HG02571 (cell line): Measurements from ENCODE around the gene DUSP6.

ENCODE experiments used
- ATAC-seq: cut with Tn5 transposase; IDR thresholded peaks from one replicate; pipeline ENCODE4 v1.9.1; 2021; ENCODE audit warnings: mild to moderate bottlenecking, moderate library complexity; ENCODE audit not compliant: unreplicated experiment

The DUSP6 gene

GRCh38 chr12:89376202-89376529, 23.9 kb upstream of the DUSP6 start:
- ATAC-seq, result no peak

GRCh38 chr12:89373763-89374572, 21.7 kb upstream of the DUSP6 start:
- ATAC-seq, result no peak

- ATAC-seq, result no peak
Measured at GRCh38 chr12:89372584-89373370, 20.5 kb upstream of the DUSP6 start.

- ATAC-seq, result no peak
Measured at GRCh38 chr12:89370850-89371249, 18.5 kb upstream of the DUSP6 start.

- ATAC-seq, result no peak
Measured at GRCh38 chr12:89370421-89370831, 18.1 kb upstream of the DUSP6 start.

- no peak for ATAC-seq
Measured at GRCh38 chr12:89369166-89369565, 16.9 kb upstream of the DUSP6 start.

GRCh38 chr12:89368391-89368790, 16.1 kb upstream of the DUSP6 start:
- no peak for ATAC-seq

- ATAC-seq, result no peak
Measured at GRCh38 chr12:89366676-89367364, 14.5 kb upstream of the DUSP6 start.

- no peak for ATAC-seq
Measured at GRCh38 chr12:89364631-89365030, 12.3 kb upstream of the DUSP6 start.

GRCh38 chr12:89364058-89364457, 11.8 kb upstream of the DUSP6 start:
- ATAC-seq, result no peak

- no peak for ATAC-seq
Measured at GRCh38 chr12:89363582-89363981, 11.3 kb upstream of the DUSP6 start.

- no peak for ATAC-seq
Measured at GRCh38 chr12:89363084-89363483, 10.8 kb upstream of the DUSP6 start.

- ATAC-seq, result no peak
Measured at GRCh38 chr12:89359615-89360014, 7.3 kb upstream of the DUSP6 start.

GRCh38 chr12:89358805-89359204, 6.5 kb upstream of the DUSP6 start:
- no peak for ATAC-seq

GRCh38 chr12:89357297-89357730, 5.0 kb upstream of the DUSP6 start:
- no peak for ATAC-seq

- ATAC-seq, result no peak
Measured at GRCh38 chr12:89356069-89356665, 3.9 kb upstream of the DUSP6 start.

GRCh38 chr12:89355243-89356068, 3.2 kb upstream of the DUSP6 start:
- no peak for ATAC-seq

- no peak for ATAC-seq
Measured at GRCh38 chr12:89354612-89355067, 2.3 kb upstream of the DUSP6 start.

GRCh38 chr12:89353823-89354611, 1.7 kb upstream of the DUSP6 start:
- ATAC-seq, result no peak
